NCI-H1694 (cell line): ENCODE data around the gene MSH2.
"Not testable (repeated sequence)": the region's sequence is repeated elsewhere in the genome, so short reads cannot be mapped to it uniquely, and the experiment has no call there.

ENCODE experiments used
- DNase-seq: peaks from one replicate; lab custom pipeline; 2025; lab: John Stamatoyannopoulos, UW

Gene MSH2

DNA sequence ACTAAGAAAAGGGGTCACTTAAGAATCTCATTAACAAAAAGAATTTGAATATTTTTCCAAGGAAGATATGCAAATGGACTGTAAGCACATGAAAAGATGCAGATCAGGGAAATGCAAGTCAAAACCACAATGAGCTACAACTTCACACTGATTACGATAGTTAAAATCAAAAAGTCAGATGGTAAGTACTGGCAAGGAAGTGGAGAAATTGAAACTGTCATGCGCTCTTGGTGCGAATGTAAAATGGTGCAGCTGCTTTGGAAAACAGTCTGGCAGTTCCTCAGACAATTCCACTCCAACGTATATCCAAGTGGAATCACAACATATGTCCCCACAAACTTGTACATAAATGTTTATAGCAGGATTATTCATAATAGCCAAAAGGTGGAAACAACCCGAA is 81.4 kb downstream of the MSH2 start:
- DNase-seq = no peak

DNA sequence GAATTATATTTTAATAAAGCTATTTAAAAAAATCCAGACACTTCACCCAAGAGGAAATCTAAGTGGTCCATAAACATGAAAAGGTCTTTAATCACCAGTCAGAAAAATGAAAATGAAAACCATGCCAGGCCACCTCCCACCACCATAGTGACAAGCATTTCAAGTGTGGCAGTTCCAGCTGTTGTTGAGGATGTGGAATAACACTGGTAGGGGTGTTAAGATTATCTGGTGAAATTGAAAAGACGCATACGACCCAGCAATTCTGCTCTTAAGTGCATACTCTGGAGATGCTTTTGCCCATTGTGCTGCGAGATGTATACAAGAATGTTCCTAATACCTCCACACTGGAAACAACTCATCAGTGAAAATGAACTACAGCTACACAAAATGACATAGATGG is 82.2 kb downstream of the MSH2 start:
- DNase-seq = no peak

DNA sequence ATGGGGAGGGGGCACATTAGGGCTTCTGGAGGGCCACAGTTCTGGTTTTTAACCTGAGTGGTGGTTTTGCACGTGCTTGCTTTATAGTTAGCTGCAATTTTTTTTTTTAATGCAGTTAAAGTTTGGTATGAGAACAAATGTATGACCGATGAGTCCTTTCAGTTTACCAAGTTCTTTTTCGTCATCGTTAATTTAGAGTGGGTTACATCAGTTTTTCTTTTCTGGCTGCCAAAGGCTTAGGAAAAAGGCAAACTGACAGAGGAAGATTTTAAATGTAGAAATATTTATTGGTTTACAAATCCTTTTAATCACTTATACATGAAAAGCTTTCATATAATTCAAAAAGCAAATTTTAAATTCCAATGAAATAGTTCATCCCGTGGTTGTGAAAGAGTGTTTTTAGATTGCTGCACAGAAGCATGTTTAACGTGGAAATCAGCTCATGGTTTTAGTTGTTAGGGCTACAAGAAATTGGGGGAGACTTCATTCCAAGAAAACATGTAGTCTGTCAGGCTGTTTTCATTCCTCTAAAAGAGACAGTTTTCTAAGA is 82.9 kb downstream of the MSH2 start:
- no peak for DNase-seq

DNA sequence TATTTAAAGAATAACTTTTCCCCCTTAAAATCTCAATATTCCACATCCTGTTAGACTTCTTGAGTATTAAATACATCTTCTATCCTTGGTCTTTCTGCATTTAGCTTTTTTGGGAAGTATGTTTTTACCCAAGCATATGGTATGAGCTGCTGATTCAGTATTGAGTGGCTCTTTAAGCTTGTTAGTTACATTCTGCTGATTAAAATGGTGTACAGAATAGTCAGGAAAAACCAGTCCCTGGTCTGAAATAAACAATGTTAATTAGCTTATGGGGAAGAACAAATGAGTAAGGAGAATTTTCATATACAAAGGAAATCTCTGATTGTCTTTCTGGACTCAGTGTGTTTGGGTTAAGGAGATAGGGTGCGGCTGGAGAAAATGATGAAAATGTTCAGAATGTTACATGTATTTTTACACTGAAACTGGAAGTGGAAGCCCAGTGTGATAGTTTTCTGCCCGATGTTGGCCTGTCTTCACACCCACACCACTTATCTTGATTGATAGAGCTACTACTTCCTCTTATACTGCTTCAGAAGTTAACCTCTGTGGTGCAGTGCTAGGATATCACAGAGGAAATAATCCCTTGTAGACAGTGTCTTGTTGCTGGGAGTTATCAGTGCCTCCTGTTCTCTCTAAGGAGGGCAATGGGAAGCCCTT is 84.0 kb downstream of the MSH2 start:
- DNase-seq = no peak

DNA sequence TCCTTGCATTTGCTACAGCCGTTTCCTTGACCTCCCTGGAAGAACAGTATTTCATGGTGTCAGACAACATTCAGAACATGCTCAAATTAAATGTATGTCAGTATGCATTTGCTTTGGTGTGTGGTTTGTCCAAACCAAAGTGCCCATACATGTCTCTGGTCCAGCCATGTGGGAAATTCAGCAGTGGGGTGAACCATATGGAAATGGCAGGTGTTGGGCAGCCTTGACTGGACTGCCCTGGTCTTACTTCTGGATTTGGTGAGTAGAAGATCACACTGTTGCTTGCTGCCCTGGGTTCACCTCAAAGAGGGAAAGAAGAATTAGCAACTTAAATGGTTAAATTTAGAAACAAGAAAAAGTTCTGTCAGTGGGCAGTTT is 84.5 kb downstream of the MSH2 start:
- no peak for DNase-seq

DNA sequence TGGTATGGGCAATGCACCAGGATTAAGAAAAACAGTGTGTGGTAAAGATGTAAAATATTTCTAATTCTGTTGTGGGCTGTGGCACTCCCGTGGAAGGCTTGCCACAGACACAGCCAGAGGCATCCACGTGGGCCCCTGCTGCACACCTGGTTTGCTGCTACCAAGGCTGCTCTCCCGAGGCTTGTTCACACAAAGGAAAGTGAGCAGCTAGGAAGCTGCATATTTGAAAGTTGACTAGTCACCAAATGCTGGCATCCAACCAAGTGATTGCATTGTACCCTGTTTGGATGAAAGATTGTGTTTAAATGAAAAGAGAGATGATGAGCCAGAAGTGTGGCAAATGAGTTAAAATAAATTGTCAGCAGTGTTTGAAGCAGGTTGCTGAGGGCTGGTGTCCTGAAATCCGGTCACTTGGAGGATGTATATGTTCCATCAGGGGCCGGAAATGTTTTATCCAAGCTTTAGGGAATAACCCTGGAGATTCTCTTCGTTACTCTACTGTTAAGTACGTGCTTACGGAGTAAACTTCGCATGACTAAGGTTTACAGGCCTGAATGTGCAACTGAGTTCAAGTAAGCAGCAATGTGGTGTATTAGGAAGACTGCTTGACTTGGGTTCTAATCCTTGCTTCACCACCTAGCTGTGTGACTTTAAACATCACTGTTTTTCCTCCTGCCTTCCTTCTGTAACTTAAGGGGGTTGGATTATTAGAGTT is 86.1 kb downstream of the MSH2 start:
- DNase-seq = no peak

DNA sequence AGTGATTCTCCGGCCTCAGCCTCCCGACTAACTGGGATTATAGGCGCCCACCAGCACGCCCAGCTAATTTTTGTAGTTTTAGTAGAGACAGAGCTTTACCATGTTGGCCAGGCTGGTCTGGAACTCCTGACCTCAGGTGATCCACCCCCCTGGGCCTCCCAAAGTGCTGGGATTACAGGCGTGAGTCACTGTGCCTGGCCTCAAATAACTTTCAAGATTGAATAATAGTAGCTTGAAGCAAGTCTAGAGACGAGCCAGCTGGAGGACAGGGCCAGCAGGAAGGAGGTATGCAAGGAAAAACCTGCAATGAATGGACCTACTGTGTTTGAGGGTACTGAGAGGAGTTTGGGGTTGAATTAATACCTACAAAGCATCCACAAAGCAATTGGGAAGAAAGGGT is 87.5 kb downstream of the MSH2 start:
- no peak for DNase-seq

DNA sequence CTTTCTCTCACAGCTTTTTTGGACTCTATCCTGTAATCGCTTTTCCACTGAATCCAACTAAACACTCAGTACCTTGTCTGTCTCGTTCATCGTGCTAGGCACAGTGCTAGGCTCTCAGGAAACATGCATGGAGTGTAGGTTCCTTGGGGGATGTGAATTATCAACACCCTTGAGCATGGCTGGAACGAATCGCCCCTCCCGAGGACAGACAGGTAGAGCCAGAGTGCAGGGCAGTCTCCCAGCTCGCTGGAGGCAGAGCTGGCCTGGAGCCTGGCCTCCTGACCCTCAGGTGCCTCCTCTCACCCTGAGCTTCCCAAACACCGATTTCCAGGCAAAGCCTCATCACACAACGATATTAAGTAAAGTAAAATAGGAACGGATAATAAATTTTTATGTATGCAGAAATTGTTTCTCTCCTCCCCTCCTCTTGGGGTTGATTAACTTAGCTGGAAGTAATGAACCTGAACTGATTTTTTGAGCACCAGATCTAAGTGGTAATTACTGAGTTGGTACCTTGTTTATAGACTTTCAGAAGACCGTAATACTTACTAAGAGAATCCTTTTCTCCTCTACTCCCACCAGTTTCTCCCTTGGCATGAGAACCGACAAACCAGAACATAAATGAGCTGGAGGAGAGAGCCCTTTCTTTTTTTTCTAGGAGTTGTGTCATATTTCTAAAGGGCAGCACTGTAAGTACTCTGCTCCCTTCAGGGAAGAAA is 90.5 kb downstream of the MSH2 start:
- DNase-seq = no peak

DNA sequence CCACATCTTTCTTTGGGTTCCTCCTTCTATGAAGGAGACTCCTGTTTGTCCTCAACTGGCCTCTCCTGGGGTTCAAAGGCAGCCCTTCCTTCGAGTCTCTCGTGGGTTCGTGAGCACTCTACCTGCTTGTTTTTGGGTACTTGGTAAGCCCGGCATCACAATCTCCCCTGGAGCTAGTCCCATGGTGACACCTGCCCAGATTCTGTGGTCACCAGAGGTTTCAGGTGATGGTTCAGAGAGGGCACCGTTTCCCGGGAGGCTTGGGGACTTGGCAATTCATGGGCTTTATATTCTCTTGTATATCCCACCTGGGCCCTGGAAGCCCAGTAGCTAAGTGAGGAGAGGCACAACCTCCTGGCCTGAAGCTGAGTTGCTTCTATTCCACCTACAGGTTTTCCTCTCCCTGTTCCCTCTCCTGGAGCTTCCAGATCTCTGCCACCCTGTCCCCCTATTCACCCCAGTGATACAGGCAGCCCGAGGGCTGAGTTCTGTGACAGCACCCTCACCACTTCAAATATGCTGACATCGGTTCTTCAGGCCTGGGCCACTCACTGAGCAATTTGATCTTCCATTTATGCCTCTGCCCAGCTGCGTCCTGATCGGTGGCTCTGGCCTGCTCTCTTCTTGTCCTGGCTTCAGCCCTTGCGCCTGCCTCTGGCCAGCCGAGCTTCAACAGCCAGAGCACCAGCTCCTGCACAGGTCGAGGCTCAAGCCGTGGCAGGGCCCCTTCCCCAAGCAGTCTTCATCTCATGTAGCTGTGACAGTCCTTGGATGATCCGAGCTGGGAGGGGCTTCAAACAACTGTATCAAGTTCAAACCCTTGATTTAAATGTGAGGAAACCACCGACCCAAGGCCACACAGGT is 91.5 kb downstream of the MSH2 start:
- DNase-seq = no peak

DNA sequence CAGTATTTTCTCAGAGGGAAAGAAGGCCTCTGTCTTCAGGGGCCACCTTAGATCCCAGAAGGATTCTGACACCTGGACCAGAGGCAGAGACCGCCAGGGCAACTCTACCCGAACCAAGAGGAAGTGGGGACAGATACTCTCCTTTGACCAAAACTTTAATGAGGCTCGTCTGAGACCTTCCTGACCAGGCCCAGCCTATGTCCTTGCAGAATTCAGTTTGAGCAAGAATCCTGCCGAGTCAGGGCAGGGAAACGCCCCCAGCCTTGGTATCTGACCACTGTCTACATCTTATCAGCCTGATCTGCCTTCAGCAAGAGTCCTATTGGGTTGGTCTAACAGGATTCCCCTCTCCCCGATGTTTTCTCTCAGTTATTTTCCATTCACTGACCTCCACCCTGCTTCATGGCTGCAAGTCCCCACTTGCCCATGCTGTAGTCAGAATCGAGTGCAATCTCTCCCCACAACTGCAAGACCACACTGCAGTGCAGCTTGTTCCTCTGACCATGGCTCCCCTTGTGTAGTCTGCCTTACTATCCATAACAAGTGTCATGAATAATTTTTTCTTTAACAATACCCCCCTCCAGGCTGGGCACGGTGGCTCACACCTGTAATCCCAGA is 95.0 kb downstream of the MSH2 start:
- DNase-seq = no peak

DNA sequence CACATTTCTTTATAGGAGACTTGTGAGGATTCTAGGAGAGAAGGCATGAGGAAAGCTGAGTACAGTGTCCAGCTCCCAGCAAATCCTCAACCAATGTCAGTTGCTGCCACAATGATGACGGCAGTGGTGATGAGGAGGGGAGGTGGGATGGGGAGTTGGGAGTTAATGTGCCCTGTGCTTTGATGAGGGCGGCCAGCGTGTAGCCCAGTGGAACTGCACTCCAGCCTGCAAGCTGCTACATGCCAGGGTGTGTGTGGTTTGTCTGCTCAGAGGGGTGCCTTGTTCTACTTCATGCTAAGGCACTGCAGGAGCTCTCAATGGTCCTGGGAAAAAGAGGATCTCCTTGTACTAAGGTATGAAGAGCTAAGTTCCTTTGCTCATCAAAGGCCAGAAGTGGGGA is 96.1 kb downstream of the MSH2 start:
- DNase-seq = no peak

DNA sequence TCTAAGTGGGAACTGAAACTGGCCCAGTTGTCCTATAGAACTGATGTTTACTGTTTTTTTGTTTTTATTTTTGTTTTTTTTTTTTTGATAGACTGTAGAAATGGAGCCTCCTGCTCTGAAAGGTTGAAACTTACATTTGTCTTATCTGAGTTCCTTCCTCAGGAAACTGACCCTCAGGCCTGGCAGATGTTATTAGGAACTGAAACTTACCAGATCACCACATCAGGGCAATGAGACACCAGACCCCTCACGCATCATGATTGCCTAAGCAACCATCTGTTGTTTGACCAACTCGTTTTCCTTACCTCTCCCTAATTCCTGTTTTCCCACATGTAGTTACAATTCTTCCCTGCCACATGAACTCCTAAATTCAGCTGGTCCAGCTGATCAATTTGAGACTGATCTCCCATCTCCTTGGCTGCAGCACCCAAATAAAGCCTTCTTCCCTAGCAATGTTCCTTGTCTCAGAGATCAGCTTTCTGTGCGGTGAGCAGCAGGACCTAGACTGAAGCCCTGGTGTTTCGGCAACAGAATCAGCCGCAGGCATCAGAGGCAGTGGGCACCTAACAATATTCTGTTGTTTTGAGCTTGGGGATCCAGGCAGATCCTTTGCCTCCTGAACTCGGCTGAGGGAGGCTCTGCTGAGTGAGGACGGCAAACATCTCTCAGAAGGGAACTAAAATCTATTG is 96.8 kb downstream of the MSH2 start:
- no peak for DNase-seq

DNA sequence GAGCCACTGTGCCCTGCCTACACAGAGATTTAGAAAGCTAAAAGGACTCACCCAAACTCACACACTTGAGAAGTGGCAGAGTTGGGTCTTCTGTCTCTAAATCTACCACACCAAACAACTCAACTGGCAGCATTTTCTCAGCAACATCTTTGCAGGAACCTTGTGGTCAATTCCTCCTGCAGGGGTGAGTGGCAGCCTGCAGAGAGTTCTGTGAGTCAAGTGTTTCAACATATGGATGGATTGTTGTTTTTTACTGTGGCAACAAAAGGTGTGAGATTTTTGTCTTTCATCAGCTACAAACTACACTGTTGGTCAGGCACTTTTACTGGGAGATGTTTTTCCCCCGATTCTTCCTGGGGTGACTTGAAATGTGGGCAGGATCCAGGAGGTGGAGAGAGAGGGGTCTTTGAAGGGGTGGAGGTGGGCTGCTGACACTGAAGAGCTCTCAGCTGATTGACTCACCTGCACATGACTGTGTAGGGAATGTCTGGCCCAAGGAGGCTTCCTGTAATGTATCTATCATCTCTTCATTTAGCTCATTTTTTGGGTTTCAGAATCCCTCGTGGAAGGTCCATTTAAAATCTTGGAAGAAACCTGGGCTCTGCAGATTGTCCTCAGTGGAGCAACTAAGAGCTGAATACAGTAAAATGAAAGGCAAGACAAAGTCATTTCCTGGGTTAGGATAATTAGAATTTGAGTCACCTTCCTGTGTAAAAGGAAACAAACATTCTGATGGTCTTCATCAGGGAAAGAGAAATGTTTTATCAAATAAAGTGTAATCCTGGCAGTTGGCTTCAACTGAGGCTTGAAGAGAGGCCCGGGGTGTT is 98.6 kb downstream of the MSH2 start:
- DNase-seq = no peak

DNA sequence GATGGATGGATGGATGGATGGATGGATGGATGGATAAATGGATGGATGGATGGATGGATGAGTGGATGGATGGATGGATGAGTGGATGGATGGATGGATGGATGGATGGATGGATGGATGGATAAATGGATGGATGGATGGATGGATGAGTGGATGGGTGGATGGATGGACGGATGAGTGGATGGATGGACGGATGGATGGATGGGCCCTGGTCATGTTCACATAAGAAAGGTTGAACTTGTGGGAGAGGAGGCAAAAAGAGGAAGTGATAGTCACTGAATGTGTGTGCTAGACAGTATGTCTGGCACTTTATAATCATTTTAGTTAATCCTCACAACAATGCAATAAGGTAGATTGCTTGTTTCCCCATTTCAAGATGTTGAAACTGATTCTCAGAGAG is 99.5 kb downstream of the MSH2 start:
- not testable (repeated sequence) for DNase-seq

DNA sequence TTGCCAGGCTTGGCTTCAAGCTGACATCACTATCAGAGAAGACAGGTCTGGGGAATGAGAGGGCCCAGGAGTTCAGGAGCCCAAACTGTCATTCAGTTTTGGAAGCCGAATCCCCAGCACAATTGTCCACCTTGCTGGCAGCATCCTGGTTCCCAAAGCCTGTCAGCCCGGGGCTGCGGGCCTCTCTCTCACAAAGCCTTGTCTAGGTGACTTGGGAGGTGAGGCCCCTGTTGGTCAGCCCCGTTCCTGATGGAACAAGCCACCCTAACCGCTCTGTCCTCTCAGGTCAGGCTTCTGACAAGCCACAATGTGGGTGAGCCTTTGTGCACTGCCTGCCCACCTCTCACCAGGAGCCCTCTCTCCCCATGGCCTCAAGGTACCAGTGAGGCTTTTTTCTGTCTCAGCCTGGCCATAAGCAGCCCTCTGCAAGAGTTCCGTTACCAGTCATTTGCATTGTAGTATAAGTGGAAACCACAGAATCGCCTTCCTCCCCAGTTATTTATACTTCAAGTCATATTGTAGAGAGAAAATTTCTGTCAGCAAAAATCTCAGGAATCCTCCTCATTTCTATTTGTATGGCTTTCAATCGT is 100.6 kb downstream of the MSH2 start:
- no peak for DNase-seq

DNA sequence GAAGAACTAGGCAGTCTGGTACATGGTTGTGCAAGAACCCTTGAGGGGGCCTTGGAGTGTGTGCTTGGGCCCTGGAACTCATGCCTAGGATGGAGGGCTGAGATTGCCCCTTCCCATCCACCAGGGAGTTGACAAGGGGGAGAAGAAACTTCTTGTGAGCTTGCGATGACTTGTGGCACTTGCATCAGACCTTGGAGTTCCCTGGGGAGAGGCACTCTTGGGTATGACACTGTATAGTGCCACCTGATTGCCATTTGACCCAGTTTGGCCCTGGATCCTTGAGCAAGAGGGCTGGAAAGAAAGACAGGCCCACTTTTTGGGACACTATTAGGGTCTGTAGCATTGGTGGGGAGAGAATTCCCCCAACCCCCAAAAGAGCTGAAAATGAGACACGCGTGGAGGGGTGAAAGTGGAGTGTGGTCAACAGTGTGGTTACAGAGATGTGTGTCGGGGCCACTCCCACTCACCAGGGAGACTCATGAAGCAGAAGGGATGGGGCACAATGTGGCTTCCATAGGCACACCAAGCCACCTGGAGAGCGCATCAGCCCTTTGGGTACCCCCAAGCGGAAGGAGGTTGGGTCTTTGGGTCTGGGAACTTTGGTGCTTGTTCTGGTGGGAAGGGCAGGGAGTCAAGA is 101.3 kb downstream of the MSH2 start:
- DNase-seq = no peak

DNA sequence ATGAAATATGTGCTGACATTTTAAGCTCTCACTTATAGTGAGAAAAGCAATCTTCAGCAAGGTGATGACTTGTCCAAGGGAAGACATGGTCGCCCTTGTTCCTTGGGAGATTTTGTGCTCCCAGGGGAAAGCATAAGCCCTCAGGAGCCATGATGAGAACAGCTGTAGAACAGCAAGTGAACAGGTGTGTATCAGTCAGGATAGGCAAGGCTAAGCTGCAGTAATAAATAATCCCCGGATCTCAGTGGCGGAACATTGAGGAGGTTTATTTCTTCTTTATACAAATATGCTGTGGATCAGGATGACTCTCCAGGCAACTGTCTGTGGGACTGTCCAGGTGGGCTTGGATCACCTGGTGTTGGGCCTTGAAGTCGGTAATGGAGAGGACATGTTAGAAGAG is 103.1 kb downstream of the MSH2 start:
- no peak for DNase-seq

DNA sequence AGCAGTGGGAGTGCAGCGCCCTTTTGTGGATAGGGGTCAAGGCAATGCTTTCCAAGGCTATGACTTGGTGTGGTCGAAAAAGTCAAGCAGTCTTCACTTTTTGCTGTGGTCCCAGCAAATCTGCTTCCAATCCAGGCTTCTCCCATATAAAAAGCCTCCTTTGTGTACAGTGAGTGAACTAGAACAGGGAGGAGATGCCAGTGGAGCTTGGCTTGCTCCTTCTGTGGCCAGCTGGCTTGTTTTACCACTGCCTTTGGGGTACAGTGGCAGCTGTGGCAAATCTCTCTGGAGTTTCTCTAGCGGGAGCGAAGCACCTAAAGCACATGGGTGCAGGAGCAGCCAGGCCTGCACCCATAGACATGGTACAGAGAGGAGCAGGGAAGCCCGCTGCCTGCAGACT is 103.5 kb downstream of the MSH2 start:
- no peak for DNase-seq

DNA sequence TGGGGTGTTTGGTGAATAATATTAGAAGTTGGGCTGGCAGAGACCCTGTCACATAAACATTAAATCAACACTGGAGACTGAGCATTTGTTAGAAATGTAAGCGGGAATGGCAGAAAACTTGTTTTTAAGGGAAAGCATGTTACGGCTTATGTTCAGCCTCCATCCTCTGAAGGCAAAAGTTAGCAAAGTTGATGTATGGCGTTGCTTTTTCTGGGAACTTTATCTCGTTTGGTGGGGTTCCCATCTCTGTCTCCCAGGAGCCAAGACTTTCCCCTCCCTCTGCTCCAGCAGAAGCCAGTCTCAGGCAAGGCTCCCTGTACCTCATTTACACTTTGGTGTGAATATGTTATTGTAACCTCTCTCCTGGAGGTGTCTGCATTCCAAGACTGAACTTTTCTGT is 105.1 kb downstream of the MSH2 start:
- DNase-seq = no peak
